ENCODE results near the gene NDOR1.

GRCh38 chr9:137214620-137215019 lies 9.1 kb downstream of the NDOR1 start:
- TF ChIP-seq EP300 (IDR thresholded peaks at IDR 0.05) (no peak), CTCF (IDR thresholded peaks at IDR 0.05) (no peak), POLR2A (IDR thresholded peaks at IDR 0.05; ENCODE audit: low read depth) (no peak), POLR2AphosphoS5 (IDR thresholded peaks at IDR 0.05) (no peak)

Measured in esophagus muscularis mucosa (tissue), 4 donors.